ENCODE results near the gene PPP2R5A. TPM values are rescaled to one million over a fixed set of nuclear protein-coding genes. Genes with fewer than 3 reads are reported as not detected.

Gene PPP2R5A
- total and polyA plus RNA-seq, 10 donors = 34.9 to 82.5 (median 68.7) TPM

- intact Hi-C loops (cut with DNase I; ENCODE audit: low total_unique reads) = no loop called here
- Histone ChIP-seq H3K27ac (no peak overlapping the region), H3K9me3 (peaks cover 0 to 14% (median 0%) of the 10 kb centered on the region in 8 donors), H3K36me3 (peaks cover 0 to 86% (median 35%) of the 10 kb centered on the region in 6 donors), H3K27me3 (replicated peaks in 1 of 7) (no peaks in the 10 kb centered on the region), H3K4me1 (no peaks in the 10 kb centered on the region), H3K4me3 (no peak overlapping the region)
- WGBS, 5 donors = 78 to 92% (median 88%) methylated on average over 5 of the region's 5 CpGs
- DNase-seq = no peak
- TF ChIP-seq CTCF (IDR thresholded peaks at IDR 0.05 in 8 of 11, conservative IDR thresholded peaks at IDR 0.05 in 3 of 11) (no peak), POLR2AphosphoS5 (IDR thresholded peaks at IDR 0.05) (no peak), POLR2A (IDR thresholded peaks at IDR 0.05) (no peak)
Observed at GRCh38 chr1:212375986-212376385, 90.8 kb downstream of the PPP2R5A start.

- no peak overlapping the region for H3K27ac ChIP-seq
- H3K36me3 ChIP-seq = peaks cover 0 to 89% (median 37%) of the 10 kb centered on the region in 6 donors
- H3K4me3 ChIP-seq = no peak overlapping the region
- DNase-seq = no peak
- no peaks in the 10 kb centered on the region for H3K27me3 ChIP-seq (replicated peaks in 1 of 7)
- intact Hi-C loops (cut with DNase I; ENCODE audit: low total_unique reads) = no loop called here
- H3K9me3 ChIP-seq = peaks cover 0 to 8% (median 0%) of the 10 kb centered on the region in 8 donors
- no peaks in the 10 kb centered on the region for H3K4me1 ChIP-seq
- TF ChIP-seq CTCF (IDR thresholded peaks at IDR 0.05 in 8 of 11, conservative IDR thresholded peaks at IDR 0.05 in 3 of 11) (no peak), POLR2AphosphoS5 (IDR thresholded peaks at IDR 0.05) (no peak), POLR2A (IDR thresholded peaks at IDR 0.05) (no peak)
- WGBS, 5 donors = 96 to 100% (median 99%) methylated on average over 3 of the region's 3 CpGs
Observed at GRCh38 chr1:212377644-212378043, 92.4 kb downstream of the PPP2R5A start.

- TF ChIP-seq POLR2A (IDR thresholded peaks at IDR 0.05) (no peak), POLR2AphosphoS5 (IDR thresholded peaks at IDR 0.05) (no peak), CTCF (IDR thresholded peaks at IDR 0.05 in 8 of 11, conservative IDR thresholded peaks at IDR 0.05 in 3 of 11) (no peak)
- Histone ChIP-seq H3K9me3 (no peaks in the 10 kb centered on the region), H3K27ac (no peak overlapping the region), H3K4me3 (no peak overlapping the region), H3K27me3 (replicated peaks in 1 of 7) (no peaks in the 10 kb centered on the region), H3K4me1 (no peaks in the 10 kb centered on the region), H3K36me3 (peaks cover 0 to 95% (median 47%) of the 10 kb centered on the region in 6 donors)
- DNase-seq = no peak
- 89 to 100% (median 93%) methylated on average over 2 of the region's 2 CpGs for whole genome bisulfite sequencing, 5 donors
- intact Hi-C loops (cut with DNase I; ENCODE audit: low total_unique reads) = no loop called here
Observed at GRCh38 chr1:212379366-212379765, 94.2 kb downstream of the PPP2R5A start.

GRCh38 chr1:212381397-212382035 is 96.3 kb downstream of the PPP2R5A start:
- H3K27ac ChIP-seq = no peak overlapping the region
- H3K4me1 ChIP-seq = no peaks in the 10 kb centered on the region
- TF ChIP-seq POLR2A (IDR thresholded peaks at IDR 0.05) (no peak), CTCF (IDR thresholded peaks at IDR 0.05 in 8 of 11, conservative IDR thresholded peaks at IDR 0.05 in 3 of 11) (no peak), POLR2AphosphoS5 (IDR thresholded peaks at IDR 0.05) (no peak)
- DNase-seq = no peak
- H3K36me3 ChIP-seq = peaks cover 0 to 98% (median 67%) of the 10 kb centered on the region in 6 donors
- no peak overlapping the region for H3K4me3 ChIP-seq
- no peaks in the 10 kb centered on the region for H3K9me3 ChIP-seq
- WGBS, 5 donors = 69 to 79% (median 76%) methylated on average over 4 of the region's 4 CpGs
- intact Hi-C loops (cut with DNase I; ENCODE audit: low total_unique reads) = no loop called here
- no peaks in the 10 kb centered on the region for H3K27me3 ChIP-seq (replicated peaks in 1 of 7)

Measured in spleen (tissue), 11 donors.